CD1c-positive myeloid dendritic cell (primary cell): ENCODE measurements around the gene GAL.
"Not testable (repeated sequence)": the region's sequence is repeated elsewhere in the genome, so short reads cannot be mapped to it uniquely, and the experiment has no call there.

Experiments
- DNase-seq: peaks from one replicate; pipeline ENCODE4 v3.0.0-alpha.2; 2016; ENCODE audit errors: extremely low spot score

The GAL gene

GRCh38 chr11:68684385-68685356 lies at the start of gene GAL:
Gene GAL, plus strand, starts transcription at chr11:68684544. Its CDS starts 380 bp downstream, at chr11:68684924.
- DNase-seq = no peak

GRCh38 chr11:68634606-68635005 lies 49.7 kb upstream of the GAL start:
- not testable (repeated sequence) for DNase-seq

GRCh38 chr11:68635172-68635571 lies 49.2 kb upstream of the GAL start:
- not testable (repeated sequence) for DNase-seq

- DNase-seq = not testable (repeated sequence)
Observed at GRCh38 chr11:68635883-68636282, 48.5 kb upstream of the GAL start.

GRCh38 chr11:68639322-68639721 lies 45.0 kb upstream of the GAL start:
- not testable (repeated sequence) for DNase-seq

GRCh38 chr11:68641880-68642279 lies 42.5 kb upstream of the GAL start:
- DNase-seq = no peak

GRCh38 chr11:68643585-68643984 lies 40.8 kb upstream of the GAL start:
- no peak for DNase-seq

GRCh38 chr11:68646832-68647231 lies 37.5 kb upstream of the GAL start:
- no peak for DNase-seq

- no peak for DNase-seq
Observed at GRCh38 chr11:68649851-68650555, 34.3 kb upstream of the GAL start.

- DNase-seq = no peak
Observed at GRCh38 chr11:68650801-68651200, 33.5 kb upstream of the GAL start.

GRCh38 chr11:68651208-68651984 lies 32.9 kb upstream of the GAL start:
- DNase-seq = no peak

GRCh38 chr11:68651985-68652682 lies 32.2 kb upstream of the GAL start:
- no peak for DNase-seq

- no peak for DNase-seq
Observed at GRCh38 chr11:68652683-68653156, 31.6 kb upstream of the GAL start.

- DNase-seq = no peak
Observed at GRCh38 chr11:68653486-68654430, 30.6 kb upstream of the GAL start.

GRCh38 chr11:68654978-68655377 lies 29.4 kb upstream of the GAL start:
- DNase-seq = no peak

GRCh38 chr11:68655406-68655805 lies 28.9 kb upstream of the GAL start:
- no peak for DNase-seq

GRCh38 chr11:68655806-68656205 lies 28.5 kb upstream of the GAL start:
- no peak for DNase-seq

GRCh38 chr11:68657021-68657780 lies 27.1 kb upstream of the GAL start:
- DNase-seq = no peak

- DNase-seq = no peak
Observed at GRCh38 chr11:68658097-68658496, 26.2 kb upstream of the GAL start.
